OCI-LY1 (cell line): ENCODE measurements around the gene MEIOSIN.

Source experiments
- CTCF ChIP-seq: fragments of 200-600 bp; sonication (generic), shearing (Covaris generic); IDR thresholded peaks from 2 replicates; pipeline ENCODE4 v1.5.1; 2017; ENCODE audit warnings: mild to moderate bottlenecking, antibody characterized with exemption, low read length, moderate library complexity, mixed read lengths
- EZH2 ChIP-seq: fragments of 200-600 bp; sonication (generic), shearing (Covaris generic); IDR thresholded peaks from 2 replicates; pipeline ENCODE4 v1.8.0; 2017; ENCODE audit warnings: borderline replicate concordance, mixed run types, mild to moderate bottlenecking, antibody characterized with exemption, low read length, moderate library complexity, mixed read lengths

- TF ChIP-seq CTCF (no peak), EZH2 (no peak)
Observed at GRCh38 chr19:45711851-45712698, 21.2 kb upstream of the MEIOSIN start.
